Left lung (tissue), 10 donors: ENCODE data around the gene PHF2. TPM values are rescaled to one million over a fixed set of nuclear protein-coding genes. Genes with fewer than 3 reads are reported as not detected.

Source experiments
- ATAC-seq: fragments of 200-7000 bp; cut with Tn5 transposase; one replicate; pipeline ENCODE4 v1.9.1; 2020; ENCODE audit warnings: moderate library complexity
- DNase-seq, 4 donors: peaks; one replicate each; pipeline ENCODE4 v3.0.0-alpha.2; 2013 to 2020
- H3K27ac ChIP-seq, 2 donors: fragments of 200-600 bp; sonication (generic) in 1 of 2; one replicate each; pipeline versions ENCODE4 v1.5.0 to v1.8.0; 2020 to 2021
- H3K27me3 ChIP-seq, 2 donors: fragments of 200-600 bp; sonication (generic) in 1 of 2; one replicate each; pipeline versions ENCODE4 v1.5.0 to v1.8.0; 2020 to 2021
- H3K36me3 ChIP-seq, 2 donors: fragments of 200-600 bp; sonication (generic) in 1 of 2; one replicate each; pipeline versions ENCODE4 v1.5.0 to v1.8.0; 2020 to 2021
- H3K4me1 ChIP-seq, 2 donors: fragments of 200-600 bp; one replicate each; pipeline ENCODE4 v1.8.0; 2021
- H3K4me3 ChIP-seq, 2 donors: fragments of 200-600 bp; sonication (generic) in 1 of 2; one replicate each; pipeline versions ENCODE4 v1.5.0 to v1.8.0; 2020 to 2021; ENCODE audit warnings: mild to moderate bottlenecking in 1 of 2
- H3K9me3 ChIP-seq, 2 donors: fragments of 200-600 bp; sonication (generic) in 1 of 2; one replicate each; pipeline versions ENCODE4 v1.5.0 to v1.8.0; 2020 to 2021
- CTCF ChIP-seq, 2 donors: fragments of 200-600 bp; sonication (generic) in 1 of 2; IDR thresholded peaks; one replicate each; pipeline versions ENCODE4 v1.5.0 to v1.8.0; 2021; ENCODE audit warnings: antibody characterized with exemption in 2 of 2
- intact Hi-C, 2 donors: fragments of 100-400 bp; cut with DNase I; formaldehyde crosslinking; loops; one replicate each; pipeline versions ENCODE4 v1.11.2 to v1.14.2; 2022
- polyA plus RNA-seq, 6 donors: library from polyadenylated mRNA; unstranded; fragments of 120-200 nt; gene quantifications; one replicate each; pipeline ENCODE4 v1.2.1, GENCODE V29; 2013; ENCODE audit not compliant: insufficient read length in 6 of 6
- total RNA-seq, 2 donors: library from RNA; stranded (reverse); fragmentation: NEBNext Ultra II Directional; extraction: Animal tissue kit (Norgen Biotek cat#: 25700); gene quantifications; one replicate each; pipeline ENCODE4 v1.2.1, GENCODE V29; 2021
- donor health status: DM: no; HTN: yes; CAD: no.
- donor health status: DM: no; HTN: no; CAD: no.

Gene PHF2
- total and polyA plus RNA-seq, 8 donors: 29.1 to 53.7 (median 42.3) TPM

GRCh38 chr9:93636667-93637066 lies 60.3 kb downstream of the PHF2 start:
- H3K36me3 ChIP-seq: peaks cover 0 to 91% of the 10 kb centered on the region in 2 donors
- ATAC-seq (no peak), DNase-seq (peak in 1 of 4 donors; percentile 49)
- no peaks in the 10 kb centered on the region for H3K4me1 ChIP-seq
- intact Hi-C loops: no loop called here
- TF ChIP-seq CTCF (IDR thresholded peaks at IDR 0.05): no peak
- no peaks in the 10 kb centered on the region for H3K27me3 ChIP-seq
- no peak overlapping the region for H3K4me3 ChIP-seq
- H3K27ac ChIP-seq: no peak overlapping the region
- peaks cover 0 to 10% of the 10 kb centered on the region in 2 donors for H3K9me3 ChIP-seq

- no peaks in the 10 kb centered on the region for H3K4me1 ChIP-seq
- H3K27me3 ChIP-seq: no peaks in the 10 kb centered on the region
- DNase-seq (no peak), ATAC-seq (no peak)
- H3K27ac ChIP-seq: no peak overlapping the region
- TF ChIP-seq CTCF (IDR thresholded peaks at IDR 0.05): no peak
- H3K4me3 ChIP-seq: no peak overlapping the region
- intact Hi-C loops: no loop called here
- peaks cover 0 to 10% of the 10 kb centered on the region in 2 donors for H3K9me3 ChIP-seq
- peaks cover 0 to 83% of the 10 kb centered on the region in 2 donors for H3K36me3 ChIP-seq
These were observed 61.5 kb downstream of the PHF2 start for GRCh38 chr9:93637886-93638285.

- DNase-seq (no peak), ATAC-seq (no peak)
- Histone ChIP-seq H3K36me3 (peaks cover 0 to 83% of the 10 kb centered on the region in 2 donors), H3K27me3 (no peaks in the 10 kb centered on the region), H3K27ac (no peak overlapping the region), H3K9me3 (peaks cover 0 to 10% of the 10 kb centered on the region in 2 donors), H3K4me1 (no peaks in the 10 kb centered on the region), H3K4me3 (no peak overlapping the region)
- intact Hi-C loops: no loop called here
- TF ChIP-seq CTCF (IDR thresholded peaks at IDR 0.05): no peak
These were observed 63.6 kb downstream of the PHF2 start for GRCh38 chr9:93640027-93640426.

GRCh38 chr9:93642961-93643360 lies 66.6 kb downstream of the PHF2 start:
- no peak for ATAC-seq
- Histone ChIP-seq H3K9me3 (peaks cover 0 to 2% of the 10 kb centered on the region in 2 donors), H3K27ac (no peak overlapping the region), H3K27me3 (no peaks in the 10 kb centered on the region), H3K36me3 (peaks cover 0 to 84% of the 10 kb centered on the region in 2 donors), H3K4me3 (no peak overlapping the region), H3K4me1 (no peaks in the 10 kb centered on the region)
- peak in 1 of 4 donors; percentile 10 for DNase-seq
- intact Hi-C loops: no loop called here
- no peak for TF ChIP-seq CTCF (IDR thresholded peaks at IDR 0.05)

- intact Hi-C loops: no loop called here
- no peak overlapping the region for H3K4me3 ChIP-seq
- ATAC-seq (no peak), DNase-seq (peak in 1 of 4 donors; percentile 41)
- H3K27ac ChIP-seq: no peak overlapping the region
- no peaks in the 10 kb centered on the region for H3K27me3 ChIP-seq
- no peak for TF ChIP-seq CTCF (IDR thresholded peaks at IDR 0.05)
- H3K4me1 ChIP-seq: no peaks in the 10 kb centered on the region
- no peaks in the 10 kb centered on the region for H3K9me3 ChIP-seq
- H3K36me3 ChIP-seq: peaks cover 0 to 84% of the 10 kb centered on the region in 2 donors
These were observed 68.2 kb downstream of the PHF2 start for GRCh38 chr9:93644397-93645088.
